Chondrocyte (in vitro differentiated cells): ENCODE data around the gene LATS1. TPM values are rescaled to one million over a fixed set of nuclear protein-coding genes. Genes with fewer than 3 reads are reported as not detected.

Experiments used
- DNase-seq: peaks from one replicate; pipeline ENCODE4 v3.0.0; 2021; ENCODE audit warnings: mixed read lengths, low spot score
- H3K27ac Mint-ChIP-seq: one replicate; pipeline ENCODE4 v1.8.0; 2021; ENCODE audit warnings: mild to moderate bottlenecking, moderate library complexity, mixed read lengths; ENCODE audit not compliant: unreplicated experiment
- H3K27me3 Mint-ChIP-seq: 2 replicates; pipeline ENCODE4 v1.8.0; 2021; ENCODE audit warnings: low read depth, mixed read lengths
- H3K36me3 Mint-ChIP-seq: 2 replicates; pipeline ENCODE4 v1.8.0; 2021; ENCODE audit warnings: low read depth, mixed read lengths
- H3K4me1 Mint-ChIP-seq: 2 replicates; pipeline ENCODE4 v1.8.0; 2021; ENCODE audit warnings: low read depth, mild to moderate bottlenecking, mixed read lengths
- H3K4me3 Mint-ChIP-seq: one replicate; pipeline ENCODE4 v1.8.0; 2021; ENCODE audit warnings: mild to moderate bottlenecking, moderate library complexity, mixed read lengths; ENCODE audit not compliant: unreplicated experiment
- H3K9me3 Mint-ChIP-seq: 2 replicates; pipeline ENCODE4 v1.8.0; 2021; ENCODE audit warnings: low read depth, mixed read lengths
- total RNA-seq: library from RNA; stranded (reverse); gene quantifications from 3 replicates; pipeline ENCODE4 v1.2.1, GENCODE V29; 2021
- TF ChIP-seq, protein P1 (sequence below): fragments of 200-600 bp; sonication (generic); IDR thresholded peaks from 2 replicates; pipeline ENCODE4 v1.5.0; 2021; ENCODE audit warnings: antibody characterized with exemption, mild to moderate bottlenecking, moderate library complexity

The LATS1 gene
- total RNA-seq, 1 donor from 2014 or later, result 32.3 TPM

DNA sequence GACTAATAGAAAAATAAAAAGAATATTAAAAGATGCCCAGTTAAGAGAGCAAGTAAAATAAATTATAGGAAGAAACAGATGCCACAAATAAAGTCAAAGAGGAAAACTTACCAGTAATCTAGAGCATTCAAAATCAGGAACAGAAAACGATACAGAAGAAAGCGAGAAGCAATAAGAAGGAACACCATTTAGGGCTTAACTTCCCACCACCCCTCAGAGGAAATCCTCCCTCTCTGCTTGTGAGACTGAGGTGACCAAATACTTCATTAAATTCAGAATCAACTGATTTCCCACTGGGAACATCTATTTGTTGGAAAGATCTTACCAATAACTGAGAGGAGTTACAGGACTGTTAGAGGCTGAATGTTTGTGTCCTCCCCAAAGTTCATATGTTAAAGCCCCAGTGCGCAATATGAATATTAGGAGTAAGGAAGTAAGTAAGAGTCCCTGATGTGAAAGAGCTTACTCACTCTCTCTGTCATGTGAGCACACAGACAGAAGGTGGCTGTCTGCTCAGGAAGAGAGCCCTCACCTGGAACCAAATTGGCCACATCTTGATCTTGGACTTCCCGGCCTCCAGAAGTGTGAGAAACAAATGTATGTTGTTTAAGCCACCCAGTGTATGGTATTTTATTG, 88.9 kb downstream of the LATS1 start:
- Mint-ChIP-seq H3K27ac (no peak overlapping the region), H3K4me3 (no peak overlapping the region), H3K36me3 (peaks cover 11% of the 10 kb centered on the region), H3K9me3 (no peaks in the 10 kb centered on the region), H3K27me3 (no peaks in the 10 kb centered on the region), H3K4me1 (peaks cover 3% of the 10 kb centered on the region)
- no peak for DNase-seq
- TF ChIP-seq, protein P1, sequence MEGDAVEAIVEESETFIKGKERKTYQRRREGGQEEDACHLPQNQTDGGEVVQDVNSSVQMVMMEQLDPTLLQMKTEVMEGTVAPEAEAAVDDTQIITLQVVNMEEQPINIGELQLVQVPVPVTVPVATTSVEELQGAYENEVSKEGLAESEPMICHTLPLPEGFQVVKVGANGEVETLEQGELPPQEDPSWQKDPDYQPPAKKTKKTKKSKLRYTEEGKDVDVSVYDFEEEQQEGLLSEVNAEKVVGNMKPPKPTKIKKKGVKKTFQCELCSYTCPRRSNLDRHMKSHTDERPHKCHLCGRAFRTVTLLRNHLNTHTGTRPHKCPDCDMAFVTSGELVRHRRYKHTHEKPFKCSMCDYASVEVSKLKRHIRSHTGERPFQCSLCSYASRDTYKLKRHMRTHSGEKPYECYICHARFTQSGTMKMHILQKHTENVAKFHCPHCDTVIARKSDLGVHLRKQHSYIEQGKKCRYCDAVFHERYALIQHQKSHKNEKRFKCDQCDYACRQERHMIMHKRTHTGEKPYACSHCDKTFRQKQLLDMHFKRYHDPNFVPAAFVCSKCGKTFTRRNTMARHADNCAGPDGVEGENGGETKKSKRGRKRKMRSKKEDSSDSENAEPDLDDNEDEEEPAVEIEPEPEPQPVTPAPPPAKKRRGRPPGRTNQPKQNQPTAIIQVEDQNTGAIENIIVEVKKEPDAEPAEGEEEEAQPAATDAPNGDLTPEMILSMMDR, result no peak

DNA sequence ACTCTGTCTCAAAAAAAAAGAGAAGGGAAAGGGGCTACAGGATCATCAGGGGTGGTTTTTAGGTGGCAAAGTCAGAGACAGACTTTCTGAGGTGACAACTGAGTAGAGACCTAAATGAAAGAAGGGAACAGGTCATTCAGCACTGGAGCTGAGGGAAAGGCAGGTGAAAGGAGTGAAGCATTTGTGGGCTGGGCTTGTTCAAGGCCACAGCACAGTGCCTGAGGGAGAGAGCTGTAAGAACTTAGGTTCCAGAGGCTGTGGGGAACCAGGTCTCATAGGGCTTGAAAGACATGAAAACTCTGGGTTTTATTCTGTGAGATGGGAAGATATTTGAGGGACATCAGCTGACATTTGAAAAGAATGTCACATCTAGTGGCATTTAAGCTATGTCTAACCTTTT, 90.2 kb downstream of the LATS1 start:
- Mint-ChIP-seq H3K4me1 (peaks cover 3% of the 10 kb centered on the region), H3K9me3 (no peaks in the 10 kb centered on the region)

GRCh38 chr6:149615805-149616204, 102.1 kb downstream of the LATS1 start:
- H3K4me3 Mint-ChIP-seq, result no peak overlapping the region
- H3K36me3 Mint-ChIP-seq, result peaks cover 20% of the 10 kb centered on the region
- no peak for DNase-seq
- H3K4me1 Mint-ChIP-seq, result no peaks in the 10 kb centered on the region
- H3K9me3 Mint-ChIP-seq, result peaks cover 7% of the 10 kb centered on the region
- H3K27ac Mint-ChIP-seq, result no peak overlapping the region
- TF ChIP-seq, protein P1, result no peak
- no peaks in the 10 kb centered on the region for H3K27me3 Mint-ChIP-seq

More for the DNA sequence above, 90.2 kb downstream of the LATS1 start:
- no peak overlapping the region for H3K4me3 Mint-ChIP-seq
- DNase-seq, result no peak
- no peaks in the 10 kb centered on the region for H3K27me3 Mint-ChIP-seq
- TF ChIP-seq, protein P1, result no peak
- peaks cover 14% of the 10 kb centered on the region for H3K36me3 Mint-ChIP-seq
- H3K27ac Mint-ChIP-seq, result no peak overlapping the region

DNA sequence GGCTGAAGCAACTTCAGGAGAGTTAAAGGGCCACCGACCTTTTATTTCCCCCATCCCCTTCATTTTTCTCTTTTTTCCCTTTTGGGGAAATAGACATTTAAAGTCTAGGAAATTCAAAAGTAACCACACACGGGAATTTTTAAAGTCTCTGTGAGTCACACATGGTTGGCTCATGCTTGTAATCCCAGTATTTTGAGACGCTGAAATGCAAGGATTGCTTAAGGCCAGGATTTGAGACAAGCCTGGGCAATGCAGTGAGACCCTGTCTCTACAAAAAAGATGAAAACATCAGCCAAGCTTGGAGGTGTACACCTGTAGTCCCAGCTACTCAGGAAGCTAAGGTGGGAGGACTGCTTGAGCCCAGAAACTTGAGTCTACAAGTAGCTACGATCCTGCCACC, 103.6 kb downstream of the LATS1 start:
- TF ChIP-seq, protein P1, result no peak
- Mint-ChIP-seq H3K9me3 (peaks cover 7% of the 10 kb centered on the region), H3K27me3 (no peaks in the 10 kb centered on the region), H3K27ac (no peak overlapping the region), H3K4me1 (no peaks in the 10 kb centered on the region), H3K4me3 (no peak overlapping the region), H3K36me3 (peaks cover 12% of the 10 kb centered on the region)
- DNase-seq, result no peak

DNA sequence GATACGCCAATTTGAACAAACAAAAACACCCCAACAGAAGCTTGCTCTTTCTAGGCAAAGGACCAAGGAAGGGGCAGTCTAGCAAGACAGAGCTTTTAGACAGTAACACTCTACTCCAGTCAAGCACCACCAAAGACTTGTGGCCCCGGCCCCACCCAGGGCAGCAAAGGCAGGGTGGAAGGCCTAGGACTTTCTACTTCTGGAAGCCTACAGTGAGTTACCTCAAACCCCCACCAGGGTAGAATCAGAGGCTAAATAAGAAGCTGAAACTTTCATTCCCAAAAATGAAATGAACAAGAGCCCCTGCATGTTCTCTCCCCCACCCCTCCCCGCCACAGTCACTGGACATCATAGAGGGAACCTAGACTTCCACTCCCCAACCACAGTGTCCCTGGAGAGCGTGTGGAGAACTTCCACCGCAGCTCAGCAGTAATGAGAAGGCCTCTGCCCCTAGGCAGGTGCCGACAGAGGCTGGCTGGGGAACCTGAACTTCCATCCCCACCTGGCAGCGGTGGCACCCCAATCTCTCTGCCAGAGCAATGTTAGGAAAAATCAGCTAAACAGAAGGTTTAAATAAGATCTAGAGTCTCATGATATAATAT, 109.4 kb downstream of the LATS1 start:
- TF ChIP-seq, protein P1, result no peak
- H3K4me1 Mint-ChIP-seq, result no peaks in the 10 kb centered on the region
- H3K36me3 Mint-ChIP-seq, result peaks cover 8% of the 10 kb centered on the region

More for the DNA sequence above, 109.4 kb downstream of the LATS1 start:
- no peak for DNase-seq
- Mint-ChIP-seq H3K27ac (no peak overlapping the region), H3K27me3 (no peaks in the 10 kb centered on the region), H3K4me3 (no peak overlapping the region), H3K9me3 (peaks cover 7% of the 10 kb centered on the region)

Other genes with a start within 250 kb of the LATS1 start
- gene ZC3H12D, start 233.1 kb downstream of the LATS1 start, total RNA-seq, result 0.25 to 0.39 TPM in 2 of 3 replicates, not detected in the other
- 28.8 to 30.0 TPM (median 29.8 TPM) in 3 replicates for gene PPIL4, start 172.1 kb downstream of the LATS1 start, total RNA-seq
- gene GINM1, start 151.7 kb downstream of the LATS1 start, total RNA-seq, result 53.5 to 60.1 TPM (median 58.6 TPM) in 3 replicates
- 15.2 to 19.2 TPM (median 17.1 TPM) in 3 replicates for gene KATNA1, start 69.4 kb downstream of the LATS1 start, total RNA-seq
- gene NUP43, start 28.4 kb upstream of the LATS1 start, total RNA-seq, result 28.1 to 41.8 TPM (median 33.9 TPM) in 3 replicates
- 83.4 to 88.8 TPM (median 84.8 TPM) in 3 replicates for gene PCMT1, start 31.6 kb upstream of the LATS1 start, total RNA-seq
- gene LRP11, start 146.3 kb upstream of the LATS1 start, total RNA-seq, result 61.4 to 81.7 TPM (median 61.9 TPM) in 3 replicates
- not detected in 3 replicates for gene RAET1E, start 180.0 kb upstream of the LATS1 start, total RNA-seq
- 0.51 to 0.60 TPM (median 0.54 TPM) in 3 replicates for gene RAET1G, start 205.0 kb upstream of the LATS1 start, total RNA-seq
- gene ULBP2, start 223.9 kb upstream of the LATS1 start, total RNA-seq, result 7.7 to 15.1 TPM (median 13.9 TPM) in 3 replicates
- 2.8 to 29.8 TPM (median 29.8 TPM) in 3 replicates for gene ULBP1, start 245.8 kb upstream of the LATS1 start, total RNA-seq